Measurements from ENCODE around the gene PDPK1. TPM values are rescaled to one million over a fixed set of nuclear protein-coding genes. Genes with fewer than 3 reads are reported as not detected.
"Not testable (repeated sequence)": the region's sequence is repeated elsewhere in the genome, so short reads cannot be mapped to it uniquely, and the experiment has no call there.

Gene PDPK1
- polyA plus RNA-seq, 1 donor (not counting 4 experiments of a cell fraction or from before 2014, with no cell fraction given): 23.4 TPM

DNA sequence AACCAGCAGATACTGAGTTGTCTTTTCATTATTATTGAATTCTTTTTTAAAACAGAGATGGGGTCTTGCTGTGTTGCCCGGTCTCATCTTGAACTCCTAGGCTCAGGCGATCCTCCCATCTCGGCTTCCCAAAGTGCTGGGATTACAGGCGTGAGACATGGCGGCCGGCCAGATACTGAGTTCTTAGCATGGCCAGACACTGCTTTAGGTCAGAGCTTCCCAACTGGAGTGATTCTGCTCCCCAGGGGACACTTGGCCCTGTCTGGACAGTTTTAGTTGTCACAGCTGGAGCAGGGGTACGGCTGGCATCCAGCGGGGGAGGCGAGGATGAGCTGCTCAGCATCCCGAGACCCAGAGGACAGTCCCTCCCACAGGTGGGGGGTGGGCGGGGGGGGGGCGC is 41.1 kb downstream of the PDPK1 start:
- H2AFZ ChIP-seq (ENCODE audit: control insufficient read depth, low read length); H3K27ac ChIP-seq (ENCODE audit: control insufficient read depth, insufficient read depth, low read length); H3K9me3 ChIP-seq (ENCODE audit: control insufficient read depth, low read depth, low read length); H3K27me3 ChIP-seq (ENCODE audit: control insufficient read depth, extremely low read depth, insufficient read depth, low read length); H3K79me2 ChIP-seq (ENCODE audit: control insufficient read depth, insufficient read depth, low read length); DNase-seq (ENCODE audit: low read depth, low spot score); FAIRE-seq; dilution Hi-C loops (cut with MboI; ENCODE audit: extremely low pct_ligation_motif_present, low sequenced_read_pairs); H3K4me3 ChIP-seq (ENCODE audit: control insufficient read depth in 2 of 3, extremely low read depth in 1 of 3, insufficient read depth in 2 of 3, low read depth in 1 of 3, low read length in 3 of 3); H3K9me1 ChIP-seq (ENCODE audit: control insufficient read depth, extremely low read depth, insufficient read depth, low read length); H4K20me1 ChIP-seq (ENCODE audit: control insufficient read depth, extremely low read depth, insufficient read depth, low read length); H3K36me3 ChIP-seq (ENCODE audit: control insufficient read depth in 2 of 2, extremely low read depth in 1 of 2, insufficient read depth in 2 of 2, low read length in 2 of 2); H3K4me2 ChIP-seq (ENCODE audit: control insufficient read depth, extremely low read depth, insufficient read depth, low read depth, low read length); H3K4me1 ChIP-seq (ENCODE audit: control insufficient read depth, extremely low read depth, insufficient read depth, low read length); H3K9ac ChIP-seq (ENCODE audit: control insufficient read depth, extremely low read depth, insufficient read depth, low read length): not testable (repeated sequence)

- H3K4me1 ChIP-seq (ENCODE audit: control insufficient read depth, extremely low read depth, insufficient read depth, low read length); H4K20me1 ChIP-seq (ENCODE audit: control insufficient read depth, extremely low read depth, insufficient read depth, low read length); dilution Hi-C loops (cut with MboI; ENCODE audit: extremely low pct_ligation_motif_present, low sequenced_read_pairs); H3K9ac ChIP-seq (ENCODE audit: control insufficient read depth, extremely low read depth, insufficient read depth, low read length); H3K79me2 ChIP-seq (ENCODE audit: control insufficient read depth, insufficient read depth, low read length); H3K9me3 ChIP-seq (ENCODE audit: control insufficient read depth, low read depth, low read length); H2AFZ ChIP-seq (ENCODE audit: control insufficient read depth, low read length); H3K36me3 ChIP-seq (ENCODE audit: control insufficient read depth in 2 of 2, extremely low read depth in 1 of 2, insufficient read depth in 2 of 2, low read length in 2 of 2); H3K9me1 ChIP-seq (ENCODE audit: control insufficient read depth, extremely low read depth, insufficient read depth, low read length); H3K27ac ChIP-seq (ENCODE audit: control insufficient read depth, insufficient read depth, low read length); H3K4me2 ChIP-seq (ENCODE audit: control insufficient read depth, extremely low read depth, insufficient read depth, low read depth, low read length); DNase-seq (ENCODE audit: low read depth, low spot score); H3K4me3 ChIP-seq (ENCODE audit: control insufficient read depth in 2 of 3, extremely low read depth in 1 of 3, insufficient read depth in 2 of 3, low read depth in 1 of 3, low read length in 3 of 3); H3K27me3 ChIP-seq (ENCODE audit: control insufficient read depth, extremely low read depth, insufficient read depth, low read length): not testable (repeated sequence)
- peak; percentile 44 for FAIRE-seq
Measured at GRCh38 chr16:2580143-2580542, 42.3 kb downstream of the PDPK1 start.

- DNase-seq (ENCODE audit: low read depth, low spot score); dilution Hi-C loops (cut with MboI; ENCODE audit: extremely low pct_ligation_motif_present, low sequenced_read_pairs); H3K4me2 ChIP-seq (ENCODE audit: control insufficient read depth, extremely low read depth, insufficient read depth, low read depth, low read length); H3K9ac ChIP-seq (ENCODE audit: control insufficient read depth, extremely low read depth, insufficient read depth, low read length); H3K4me1 ChIP-seq (ENCODE audit: control insufficient read depth, extremely low read depth, insufficient read depth, low read length); H2AFZ ChIP-seq (ENCODE audit: control insufficient read depth, low read length); H3K9me3 ChIP-seq (ENCODE audit: control insufficient read depth, low read depth, low read length); FAIRE-seq; H3K27ac ChIP-seq (ENCODE audit: control insufficient read depth, insufficient read depth, low read length); H3K36me3 ChIP-seq (ENCODE audit: control insufficient read depth in 2 of 2, extremely low read depth in 1 of 2, insufficient read depth in 2 of 2, low read length in 2 of 2); H3K27me3 ChIP-seq (ENCODE audit: control insufficient read depth, extremely low read depth, insufficient read depth, low read length); H3K9me1 ChIP-seq (ENCODE audit: control insufficient read depth, extremely low read depth, insufficient read depth, low read length); H3K4me3 ChIP-seq (ENCODE audit: control insufficient read depth in 2 of 3, extremely low read depth in 1 of 3, insufficient read depth in 2 of 3, low read depth in 1 of 3, low read length in 3 of 3); H3K79me2 ChIP-seq (ENCODE audit: control insufficient read depth, insufficient read depth, low read length); H4K20me1 ChIP-seq (ENCODE audit: control insufficient read depth, extremely low read depth, insufficient read depth, low read length): not testable (repeated sequence)
Measured at GRCh38 chr16:2580818-2581217, 43.0 kb downstream of the PDPK1 start.
